A673 (cell line): ENCODE results near the gene SNX2.

Source experiments
- EZH2 ChIP-seq: fragments of 200-600 bp; sonication (generic); IDR thresholded peaks from 2 replicates; pipeline ENCODE4 v1.6.1; 2017; ENCODE audit warnings: borderline replicate concordance, low read depth, mild to moderate bottlenecking, mixed read lengths, antibody characterized with exemption, low read length; ENCODE audit not compliant: poor library complexity, severe bottlenecking
- TF ChIP-seq, protein P1 (sequence below): fragments of 300-800, 200-600 bp; sonication (generic); conservative IDR thresholded peaks from 2 replicates; pipeline ENCODE4 v1.5.1; 2017; ENCODE audit warnings: low read depth, mild to moderate bottlenecking, antibody characterized with exemption, low read length, moderate library complexity, mixed read lengths

GRCh38 chr5:122775550-122776542, 966 bp downstream of the SNX2 start:
- TF ChIP-seq, protein P1, sequence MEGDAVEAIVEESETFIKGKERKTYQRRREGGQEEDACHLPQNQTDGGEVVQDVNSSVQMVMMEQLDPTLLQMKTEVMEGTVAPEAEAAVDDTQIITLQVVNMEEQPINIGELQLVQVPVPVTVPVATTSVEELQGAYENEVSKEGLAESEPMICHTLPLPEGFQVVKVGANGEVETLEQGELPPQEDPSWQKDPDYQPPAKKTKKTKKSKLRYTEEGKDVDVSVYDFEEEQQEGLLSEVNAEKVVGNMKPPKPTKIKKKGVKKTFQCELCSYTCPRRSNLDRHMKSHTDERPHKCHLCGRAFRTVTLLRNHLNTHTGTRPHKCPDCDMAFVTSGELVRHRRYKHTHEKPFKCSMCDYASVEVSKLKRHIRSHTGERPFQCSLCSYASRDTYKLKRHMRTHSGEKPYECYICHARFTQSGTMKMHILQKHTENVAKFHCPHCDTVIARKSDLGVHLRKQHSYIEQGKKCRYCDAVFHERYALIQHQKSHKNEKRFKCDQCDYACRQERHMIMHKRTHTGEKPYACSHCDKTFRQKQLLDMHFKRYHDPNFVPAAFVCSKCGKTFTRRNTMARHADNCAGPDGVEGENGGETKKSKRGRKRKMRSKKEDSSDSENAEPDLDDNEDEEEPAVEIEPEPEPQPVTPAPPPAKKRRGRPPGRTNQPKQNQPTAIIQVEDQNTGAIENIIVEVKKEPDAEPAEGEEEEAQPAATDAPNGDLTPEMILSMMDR: no peak
- TF ChIP-seq EZH2: no peak
